Uterus (tissue), 2 donors: ENCODE results near the gene ACVR1.

Source experiments
- POLR2A ChIP-seq, 2 donors: fragments of 450-650 bp; IDR thresholded peaks; one replicate each; pipeline ENCODE4 v1.6.1; 2016; ENCODE audit warnings: antibody characterized with exemption in 2 of 2, mild to moderate bottlenecking in 1 of 2, moderate library complexity in 1 of 2
- TF ChIP-seq, protein P1 (sequence below), 4 experiments: fragments of 200-600 bp in 2 of 4; fragments of 450-650 bp in 2 of 4; sonication (generic) in 2 of 4; IDR thresholded peaks; one replicate each; pipeline ENCODE4 v1.5.1; 2016 to 2019; ENCODE audit warnings: antibody characterized with exemption in 4 of 4, mild to moderate bottlenecking in 2 of 4, moderate library complexity in 1 of 4

DNA sequence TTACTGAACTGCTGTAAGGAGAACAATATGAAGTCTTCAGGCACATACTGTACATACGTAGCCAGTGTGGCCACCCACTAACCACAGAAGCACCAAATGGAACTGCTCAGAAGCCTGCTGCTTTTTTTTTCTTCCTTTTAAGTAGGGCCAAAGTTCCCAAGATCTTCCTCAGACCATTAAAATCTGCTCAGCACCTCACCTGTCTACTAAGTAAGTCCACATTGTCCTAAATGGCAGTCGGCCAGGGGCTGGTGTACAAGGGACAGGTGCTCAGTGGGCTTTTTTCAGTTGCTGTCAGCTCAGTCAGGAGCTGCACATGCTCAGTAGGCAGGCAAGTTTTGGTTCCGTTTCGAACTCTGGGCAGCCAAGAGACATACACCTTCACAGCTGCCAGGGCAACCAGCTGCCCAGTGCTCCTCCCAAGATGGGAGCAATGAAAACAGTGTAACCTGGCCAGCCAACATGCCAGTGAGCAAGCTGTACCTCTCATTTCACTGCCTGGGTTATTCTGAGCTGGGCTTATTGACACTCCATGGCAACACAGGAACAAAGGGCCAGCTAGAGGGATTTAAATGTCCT, 86.1 kb downstream of the ACVR1 start:
- TF ChIP-seq, protein P1, sequence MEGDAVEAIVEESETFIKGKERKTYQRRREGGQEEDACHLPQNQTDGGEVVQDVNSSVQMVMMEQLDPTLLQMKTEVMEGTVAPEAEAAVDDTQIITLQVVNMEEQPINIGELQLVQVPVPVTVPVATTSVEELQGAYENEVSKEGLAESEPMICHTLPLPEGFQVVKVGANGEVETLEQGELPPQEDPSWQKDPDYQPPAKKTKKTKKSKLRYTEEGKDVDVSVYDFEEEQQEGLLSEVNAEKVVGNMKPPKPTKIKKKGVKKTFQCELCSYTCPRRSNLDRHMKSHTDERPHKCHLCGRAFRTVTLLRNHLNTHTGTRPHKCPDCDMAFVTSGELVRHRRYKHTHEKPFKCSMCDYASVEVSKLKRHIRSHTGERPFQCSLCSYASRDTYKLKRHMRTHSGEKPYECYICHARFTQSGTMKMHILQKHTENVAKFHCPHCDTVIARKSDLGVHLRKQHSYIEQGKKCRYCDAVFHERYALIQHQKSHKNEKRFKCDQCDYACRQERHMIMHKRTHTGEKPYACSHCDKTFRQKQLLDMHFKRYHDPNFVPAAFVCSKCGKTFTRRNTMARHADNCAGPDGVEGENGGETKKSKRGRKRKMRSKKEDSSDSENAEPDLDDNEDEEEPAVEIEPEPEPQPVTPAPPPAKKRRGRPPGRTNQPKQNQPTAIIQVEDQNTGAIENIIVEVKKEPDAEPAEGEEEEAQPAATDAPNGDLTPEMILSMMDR (IDR thresholded peaks at IDR 0.05), result no peak
- no peak for TF ChIP-seq POLR2A (IDR thresholded peaks at IDR 0.05)
